OCI-M2 (cell line): ENCODE data around the gene KAT2B.
"Not testable (repeated sequence)": the region's sequence is repeated elsewhere in the genome, so short reads cannot be mapped to it uniquely, and the experiment has no call there.

ENCODE experiments used
- DNase-seq: peaks from one replicate; lab custom pipeline; 2025; ENCODE audit not compliant: unreplicated experiment; lab: John Stamatoyannopoulos, UW

KAT2B gene

DNA sequence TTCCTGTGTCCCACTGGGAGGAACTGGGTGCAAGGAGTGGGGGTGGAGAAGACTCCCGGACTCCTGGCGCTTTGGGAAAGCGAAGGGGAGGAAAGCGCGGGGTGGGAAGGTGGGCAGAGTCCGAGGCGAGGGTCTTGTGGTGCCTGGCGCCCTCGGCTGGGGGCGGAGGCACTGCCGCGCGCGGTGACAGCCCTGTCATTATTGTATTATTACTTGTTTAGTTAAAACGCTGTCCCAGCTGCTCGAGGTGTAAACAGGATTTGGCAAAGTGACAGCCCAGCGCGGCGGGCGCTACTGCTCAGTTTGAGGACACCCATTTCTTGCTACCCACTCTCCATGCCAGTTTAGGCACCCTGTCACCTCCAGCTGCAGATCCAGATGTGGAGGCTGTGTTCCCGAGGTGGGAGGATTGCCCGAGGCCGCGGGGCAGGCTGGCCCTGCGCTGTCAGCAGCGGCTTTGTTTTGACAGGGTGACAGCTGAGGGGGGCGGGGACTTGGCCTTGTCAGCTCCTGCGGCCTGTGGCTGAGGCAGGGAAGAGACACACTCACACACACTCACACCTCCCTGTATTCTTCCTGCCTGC lies 1.0 kb downstream of the KAT2B start:
- DNase-seq, result peak; percentile 16

DNA sequence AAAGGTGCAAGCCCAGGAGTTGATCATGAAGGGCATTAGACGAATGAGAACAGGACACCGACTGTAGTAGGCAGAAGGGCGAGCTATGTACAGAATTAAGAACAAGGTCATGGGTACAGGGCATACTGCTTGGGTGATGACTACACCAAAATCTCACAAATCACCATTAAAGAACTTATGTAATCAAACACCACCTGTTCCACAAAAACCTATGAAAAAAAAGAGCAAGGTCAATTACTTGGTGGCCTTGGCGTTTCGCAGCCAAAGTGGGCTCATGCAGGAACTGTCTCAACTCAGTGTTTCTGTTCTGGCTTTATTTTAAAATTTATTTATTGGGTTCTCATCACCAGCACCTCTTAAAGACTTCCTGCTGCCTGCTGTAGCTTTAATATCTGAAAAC lies 2.1 kb downstream of the KAT2B start:
- no peak for DNase-seq

DNA sequence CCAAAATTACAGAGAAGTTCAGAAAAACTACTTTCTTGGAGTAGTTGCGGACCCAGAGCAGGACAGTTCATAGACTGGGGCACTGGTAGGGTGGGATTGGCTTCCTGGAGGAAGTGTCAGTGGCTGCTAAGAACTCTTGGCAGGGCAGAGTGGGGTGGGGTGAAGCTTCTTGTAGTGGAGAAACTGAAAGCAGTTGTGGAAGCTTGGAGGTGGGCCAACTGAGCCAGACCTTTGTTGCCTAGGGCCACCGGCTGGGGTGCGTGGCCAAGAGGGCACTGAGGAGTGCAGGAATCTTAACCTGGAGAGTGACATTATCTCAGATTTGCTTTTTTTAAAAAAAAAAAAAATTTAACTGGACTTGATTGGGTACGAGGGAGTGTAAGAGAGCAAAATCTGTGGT lies 3.1 kb downstream of the KAT2B start:
- DNase-seq, result no peak

DNA sequence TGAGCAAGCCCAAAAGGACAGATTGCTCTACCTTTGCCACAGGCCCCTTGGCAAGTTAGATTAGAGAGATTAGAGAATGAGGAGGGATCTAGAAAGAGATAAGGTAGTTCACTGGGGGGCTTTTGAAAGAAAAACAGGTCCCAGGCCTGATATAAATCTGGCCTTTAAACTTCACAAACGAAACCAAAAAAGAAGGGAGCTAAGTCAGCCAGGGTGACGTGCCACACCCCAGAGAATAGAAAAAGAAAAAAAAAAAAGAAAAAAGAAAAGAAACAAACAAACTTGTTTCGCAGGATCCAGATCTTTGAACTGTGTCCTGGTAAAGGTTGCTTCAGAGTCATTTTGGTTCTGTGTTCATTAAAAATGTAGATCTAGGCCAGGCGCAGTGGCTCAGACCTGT lies 3.6 kb downstream of the KAT2B start:
- no peak for DNase-seq

DNA sequence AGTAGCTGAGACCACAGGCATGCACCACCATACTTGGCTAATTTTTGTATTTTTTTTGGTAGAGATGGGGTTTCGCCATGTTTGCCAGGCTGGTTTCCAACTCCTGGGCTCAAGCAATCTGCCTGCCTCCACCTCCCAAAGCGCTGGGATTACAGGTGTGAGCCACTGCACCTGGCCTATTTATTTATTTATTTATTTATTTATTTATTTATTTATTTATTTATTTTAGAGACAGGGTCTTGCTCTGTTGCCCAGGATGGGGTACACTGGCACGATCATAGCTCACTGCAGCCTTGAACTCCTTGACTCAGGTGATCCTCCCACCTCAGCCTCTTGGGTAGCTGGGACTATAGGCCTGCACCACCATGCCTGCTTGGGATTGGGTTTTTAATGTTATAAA lies 4.9 kb downstream of the KAT2B start:
- not testable (repeated sequence) for DNase-seq

DNA sequence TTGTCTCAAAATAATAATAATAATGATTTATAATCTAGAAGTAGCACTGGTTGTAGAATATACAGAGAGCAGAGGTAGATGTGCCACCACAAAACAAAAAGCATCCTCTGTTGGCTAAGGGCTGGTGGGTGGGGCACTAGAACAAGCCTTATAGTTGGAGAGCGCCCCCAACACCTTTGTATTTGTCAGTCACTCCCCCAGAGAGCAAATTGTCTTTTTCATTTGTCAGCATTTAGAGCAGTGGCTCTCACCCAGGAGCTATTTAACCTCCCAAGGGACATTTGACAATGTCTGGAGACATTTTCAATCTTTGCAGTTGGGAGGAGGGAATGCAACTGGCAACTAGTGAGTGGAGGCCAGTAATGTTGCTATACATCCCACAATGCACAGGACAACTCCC lies 6.3 kb downstream of the KAT2B start:
- DNase-seq, result no peak

DNA sequence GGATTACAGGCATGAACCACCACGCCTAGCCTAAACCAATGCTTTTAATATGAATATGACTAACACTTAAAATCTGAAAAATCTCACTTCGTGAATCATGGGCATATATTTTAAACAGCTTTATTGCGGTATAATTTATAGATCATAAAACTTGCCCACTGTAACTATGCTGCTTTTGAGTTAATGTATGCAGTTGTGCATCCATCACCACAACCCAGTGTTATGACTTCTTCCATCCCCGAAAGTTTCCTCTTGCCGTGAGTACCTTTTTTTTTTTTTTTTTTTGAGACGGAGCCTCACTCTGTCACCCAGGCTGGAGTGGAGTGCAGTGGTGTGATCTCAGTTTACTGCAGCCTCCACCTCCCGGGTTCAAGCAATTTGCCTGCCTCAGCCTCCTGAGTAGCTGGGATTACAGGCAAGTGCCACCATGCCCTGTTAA lies 7.1 kb downstream of the KAT2B start:
- DNase-seq, result no peak

DNA sequence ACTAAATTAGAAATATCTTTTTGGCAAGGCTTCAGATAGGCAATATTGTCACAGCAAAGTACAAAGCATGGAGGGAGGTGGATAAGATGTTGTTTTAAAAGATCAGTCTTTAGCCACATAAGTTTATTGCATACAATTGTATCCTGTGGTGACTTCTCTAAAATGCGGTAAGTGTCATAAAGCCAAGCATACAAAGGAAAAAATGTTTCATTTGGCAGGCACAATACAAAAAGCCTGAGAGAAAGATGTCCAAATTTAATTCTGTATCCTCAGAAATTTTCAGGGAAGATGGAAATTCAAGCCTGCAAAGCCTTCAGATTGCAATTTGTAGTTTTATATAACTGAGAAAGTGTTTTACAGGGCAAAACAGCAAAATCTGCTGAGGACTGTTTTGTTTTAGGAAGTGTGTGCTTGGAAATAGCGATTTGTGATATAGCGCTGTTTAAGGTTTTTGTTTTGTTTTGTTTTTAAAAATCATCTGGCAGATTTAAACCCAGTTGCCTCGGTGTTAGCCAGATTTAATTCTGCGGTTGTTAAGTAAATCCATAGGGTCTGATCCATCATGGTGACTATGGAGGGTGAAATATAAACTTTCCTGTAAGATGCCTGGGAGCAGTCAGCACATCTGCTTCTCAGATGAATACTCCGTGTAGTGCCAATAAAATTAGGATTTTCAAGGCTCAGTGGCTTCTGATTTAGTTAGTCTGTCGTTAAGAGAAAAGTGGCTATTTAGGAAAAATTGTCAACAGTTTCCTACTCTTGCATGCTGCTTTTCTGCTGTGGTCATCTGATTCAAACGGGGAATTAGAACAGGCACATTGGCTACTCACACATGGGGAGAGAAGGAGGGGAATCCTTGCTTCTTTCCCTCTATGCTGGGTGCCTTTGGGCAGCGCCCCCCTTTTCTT lies 8.0 kb downstream of the KAT2B start:
- DNase-seq, result no peak

DNA sequence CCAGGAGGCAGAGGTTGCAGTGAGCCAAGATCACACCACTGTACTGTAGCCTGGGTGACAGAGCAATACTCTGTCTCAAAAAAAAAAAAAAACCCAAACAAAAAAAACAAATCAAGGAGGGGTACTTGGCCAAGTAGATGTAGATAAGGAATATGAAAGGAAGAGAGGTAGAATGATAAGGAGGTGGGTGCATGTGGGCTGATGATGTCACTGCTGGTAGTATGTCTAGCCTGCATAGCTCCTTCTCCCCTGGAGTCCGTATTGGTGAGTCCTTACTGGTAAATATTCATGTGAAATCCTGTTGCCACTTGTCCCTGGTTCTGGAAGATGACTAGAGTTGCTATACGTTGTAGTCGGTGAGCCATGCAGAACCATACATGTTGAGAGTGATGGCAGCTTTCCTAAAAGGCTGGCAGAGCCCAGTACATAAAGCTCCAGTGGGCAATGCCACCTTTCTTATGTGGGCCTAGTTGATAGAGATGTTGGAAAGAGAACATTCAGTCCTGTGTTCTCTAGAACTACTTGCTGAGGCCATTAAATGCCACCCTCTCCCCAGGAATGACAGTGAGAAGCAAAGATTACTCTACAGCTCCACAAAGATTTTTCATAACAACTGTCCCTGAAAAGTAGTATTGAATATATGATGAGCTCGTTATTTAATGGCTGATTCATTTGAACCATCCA lies 11.0 kb downstream of the KAT2B start:
- no peak for DNase-seq

DNA sequence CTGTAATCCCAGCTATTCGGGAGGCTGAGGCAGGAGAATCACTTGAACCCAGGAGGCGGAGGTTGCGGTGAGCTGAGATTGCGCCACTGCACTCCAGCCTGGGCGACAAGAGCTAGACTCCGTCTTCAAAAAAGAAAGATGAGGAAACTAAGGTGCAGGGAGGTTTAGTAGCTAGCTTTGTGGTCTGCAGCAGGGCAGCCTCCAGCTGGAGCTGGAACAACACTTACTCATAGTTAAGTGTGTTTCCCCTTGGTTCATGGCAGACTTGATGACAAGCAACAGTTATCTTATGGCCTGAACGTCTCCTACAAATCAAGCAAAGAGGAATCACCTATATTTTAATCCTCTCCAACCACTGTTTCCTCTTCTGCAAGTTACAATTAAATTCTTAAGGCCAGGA lies 12.6 kb downstream of the KAT2B start:
- no peak for DNase-seq

DNA sequence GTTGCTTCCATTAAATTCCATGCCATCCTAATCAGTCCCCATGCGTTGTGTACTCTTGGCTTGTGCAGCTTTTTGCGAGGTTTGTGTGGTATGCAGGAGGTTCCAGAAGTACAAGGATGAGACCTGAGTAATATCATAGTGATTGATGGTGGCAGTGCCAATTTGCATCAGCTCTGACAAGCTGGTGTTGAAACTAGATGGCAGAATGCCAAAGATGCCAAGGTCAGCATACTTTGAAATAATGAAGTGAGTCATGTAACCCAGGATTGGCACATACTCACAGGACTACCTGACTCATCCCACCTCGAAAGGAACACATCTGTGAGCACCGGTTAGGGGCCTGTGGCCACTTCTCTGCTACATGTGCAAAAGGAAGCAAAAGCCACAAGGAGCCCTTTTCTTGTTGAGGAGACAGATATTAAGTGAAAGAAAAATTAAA lies 14.3 kb downstream of the KAT2B start:
- DNase-seq, result no peak

DNA sequence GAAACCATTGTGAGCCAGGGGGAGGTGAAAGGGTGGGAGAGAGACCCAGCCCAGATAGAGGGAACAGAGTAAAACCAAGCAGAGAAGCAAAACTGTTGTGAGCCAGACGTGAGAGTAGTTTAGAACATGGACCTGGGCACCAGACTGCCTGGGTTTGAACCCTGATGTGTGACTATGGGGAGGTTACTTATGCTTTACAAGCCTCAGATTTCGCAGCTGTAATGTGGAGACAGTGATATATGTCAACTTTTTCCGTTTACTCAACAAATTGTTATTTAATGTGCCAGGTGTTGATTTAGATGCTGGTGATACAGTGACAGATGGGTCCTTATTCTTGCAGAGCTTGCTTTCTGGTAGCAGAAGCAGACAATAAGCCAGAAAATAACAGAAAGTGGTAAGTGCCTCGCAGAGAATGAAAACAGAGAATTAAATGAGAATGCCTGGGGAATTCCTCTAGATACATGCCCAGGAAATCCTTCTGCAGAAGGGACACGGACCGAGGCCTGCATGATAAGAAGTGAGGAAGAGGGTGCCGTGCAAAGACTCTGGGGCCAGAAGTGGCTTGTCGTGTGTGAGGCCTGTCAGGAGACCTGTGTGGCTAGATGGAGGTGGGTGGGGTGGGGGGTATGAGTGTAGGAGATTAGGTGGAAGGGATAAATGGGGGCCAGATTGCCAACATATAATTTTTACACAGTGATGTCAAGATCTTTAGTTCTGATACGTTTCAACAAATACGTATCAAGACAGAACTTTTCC lies 15.0 kb downstream of the KAT2B start:
- no peak for DNase-seq

DNA sequence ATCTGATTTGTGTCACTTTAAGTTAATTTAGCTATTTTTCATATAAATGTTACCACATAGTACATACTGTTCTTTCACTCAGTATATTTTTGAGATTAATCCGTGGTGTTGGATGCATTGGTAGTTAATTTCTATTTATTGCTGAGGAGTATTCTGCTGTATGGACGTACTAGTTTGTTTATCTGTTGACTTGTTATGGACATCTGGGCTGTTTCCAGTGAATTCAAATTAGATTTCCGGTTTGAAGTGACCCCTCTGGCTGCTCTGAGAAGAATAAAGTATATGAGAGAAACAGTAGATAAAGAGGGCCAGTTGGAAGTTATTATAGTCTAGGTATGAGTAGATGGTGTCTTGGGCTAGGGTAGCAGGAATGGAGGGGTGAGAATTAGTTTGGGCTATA lies 15.6 kb downstream of the KAT2B start:
- no peak for DNase-seq

DNA sequence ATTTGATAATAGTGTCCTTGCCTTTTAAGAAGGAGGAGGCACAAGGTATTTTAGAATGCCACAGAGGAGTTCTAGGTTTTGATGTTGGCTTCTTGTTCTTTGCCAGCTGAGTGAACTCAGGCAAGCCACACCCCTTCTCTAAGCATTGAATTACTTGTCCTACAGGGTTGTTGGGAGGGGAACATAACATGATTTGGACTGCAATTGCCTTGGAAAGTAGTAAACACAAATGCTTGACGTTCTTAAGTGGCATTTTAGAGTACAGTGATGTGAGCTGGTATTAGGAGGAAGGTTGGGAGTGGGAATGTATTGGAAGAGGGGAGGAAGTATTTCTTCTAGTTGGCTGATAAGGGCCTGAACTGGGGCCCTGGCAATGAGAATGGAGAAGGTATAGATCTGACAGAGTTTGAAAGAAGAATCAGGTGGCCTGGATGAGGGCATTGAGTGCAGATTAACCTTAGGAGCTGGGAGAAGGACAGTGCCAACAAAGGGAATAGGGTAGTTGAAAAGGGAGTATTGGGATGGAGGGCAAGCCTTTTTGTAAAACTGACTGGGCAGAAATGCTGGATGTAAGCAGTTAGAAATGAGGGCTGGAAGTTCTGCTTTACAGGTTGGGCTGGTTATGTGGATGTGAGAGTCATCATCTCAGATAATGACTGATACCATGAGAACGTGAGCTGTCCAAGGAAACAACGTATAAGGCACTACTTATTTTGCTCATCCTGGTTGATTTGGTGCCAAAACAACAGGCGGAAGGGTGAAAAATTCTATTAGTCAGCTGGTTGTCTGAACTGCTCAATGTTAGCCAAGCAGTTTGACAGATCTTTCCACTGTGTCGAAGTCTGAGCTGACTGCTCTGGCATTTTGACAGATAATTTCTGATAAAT lies 16.7 kb downstream of the KAT2B start:
- no peak for DNase-seq

DNA sequence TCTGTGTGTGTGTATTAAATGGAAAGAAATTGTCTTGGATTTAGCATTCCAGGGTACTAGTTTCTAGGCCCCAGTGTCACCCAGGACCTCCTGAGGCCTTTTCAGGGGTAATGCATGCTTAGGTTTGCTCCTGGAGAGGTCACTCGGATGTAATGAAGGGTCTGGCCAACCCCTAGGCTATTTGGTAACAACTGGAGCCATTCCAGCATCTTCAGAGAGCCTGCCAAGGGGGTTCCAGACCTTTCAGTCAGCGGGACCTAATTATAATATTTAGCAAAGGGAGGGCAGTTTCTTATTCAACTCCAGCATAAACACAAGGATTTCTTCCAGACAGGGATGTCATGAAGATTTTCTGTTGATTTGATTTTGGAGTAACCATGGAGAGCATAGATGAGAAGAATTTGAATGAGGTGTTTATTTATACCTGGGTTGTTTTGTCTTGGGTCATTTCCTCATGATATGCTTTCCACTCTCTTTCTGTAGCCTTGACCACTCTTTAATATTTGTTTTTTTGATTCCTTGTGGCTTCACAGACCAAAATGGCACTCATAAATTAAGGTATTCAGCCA lies 17.4 kb downstream of the KAT2B start:
- DNase-seq, result no peak

DNA sequence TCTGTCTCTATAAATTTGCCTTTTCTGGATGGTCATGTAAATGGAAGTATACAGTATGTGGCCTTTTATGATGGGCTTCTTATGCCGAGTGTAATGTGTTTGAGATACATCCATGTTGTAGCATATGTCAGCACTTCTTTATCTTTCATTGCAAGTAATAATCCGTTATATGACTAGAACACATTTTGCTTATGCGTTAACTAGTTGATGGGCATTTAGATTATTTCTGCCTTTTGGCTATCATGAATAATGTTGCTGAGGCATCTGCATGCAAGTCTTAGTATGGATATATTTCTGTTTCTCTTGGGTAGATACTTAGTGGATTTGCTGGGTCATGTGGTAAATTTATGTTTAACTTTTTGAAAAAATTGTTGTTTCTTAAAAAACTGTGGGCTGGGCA lies 19.7 kb downstream of the KAT2B start:
- DNase-seq, result no peak

DNA sequence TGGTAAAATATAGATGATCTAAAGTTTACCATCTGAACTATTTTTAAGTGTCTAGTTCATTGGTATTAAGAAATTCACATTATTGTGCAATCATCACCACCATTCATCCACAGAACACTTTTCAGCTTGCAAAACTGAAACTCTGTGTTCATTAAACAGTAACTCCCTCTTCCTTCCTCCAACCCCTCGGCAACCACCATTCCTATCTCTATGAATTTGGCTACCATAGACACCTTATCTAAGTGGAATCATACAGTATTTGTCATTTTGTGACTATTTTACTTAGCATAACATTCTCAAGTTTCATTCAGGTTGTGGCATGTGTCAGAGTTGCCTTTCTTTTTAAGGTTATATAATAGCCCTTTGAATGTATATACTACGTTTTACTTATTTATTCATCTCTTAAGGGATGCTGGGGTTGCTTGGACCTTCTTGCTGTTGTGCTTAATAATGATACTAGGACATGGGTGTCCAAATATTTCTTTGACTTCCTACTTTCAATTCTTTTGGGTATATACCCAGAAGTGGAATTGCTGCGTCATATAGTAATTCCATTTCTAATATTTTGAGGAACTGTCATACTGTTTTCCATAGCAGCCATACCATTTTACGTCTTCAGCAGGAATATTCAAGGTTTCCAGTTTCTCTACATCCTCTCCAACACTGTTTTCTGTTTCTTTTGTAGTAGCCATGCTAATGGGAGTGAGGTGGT lies 20.9 kb downstream of the KAT2B start:
- no peak for DNase-seq

DNA sequence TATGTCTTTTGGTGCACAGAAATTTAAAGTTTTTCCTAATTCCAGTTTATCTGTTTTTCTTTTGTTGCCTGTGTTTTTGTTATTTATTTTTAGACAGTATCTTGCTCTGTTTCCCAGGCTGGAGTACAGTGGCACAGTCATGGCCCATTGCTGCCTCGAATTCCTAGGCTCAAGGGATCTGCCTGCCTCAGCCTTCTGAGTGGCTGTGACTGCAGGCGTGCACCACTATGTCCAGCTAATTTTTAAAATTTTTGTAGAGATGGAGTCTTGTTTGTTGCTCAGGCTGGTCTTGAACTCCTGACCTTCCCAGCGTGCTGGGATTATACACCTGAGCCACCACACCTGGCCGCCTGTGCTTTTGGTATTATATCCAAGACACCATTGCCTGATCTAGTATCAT lies 22.8 kb downstream of the KAT2B start:
- DNase-seq, result no peak

DNA sequence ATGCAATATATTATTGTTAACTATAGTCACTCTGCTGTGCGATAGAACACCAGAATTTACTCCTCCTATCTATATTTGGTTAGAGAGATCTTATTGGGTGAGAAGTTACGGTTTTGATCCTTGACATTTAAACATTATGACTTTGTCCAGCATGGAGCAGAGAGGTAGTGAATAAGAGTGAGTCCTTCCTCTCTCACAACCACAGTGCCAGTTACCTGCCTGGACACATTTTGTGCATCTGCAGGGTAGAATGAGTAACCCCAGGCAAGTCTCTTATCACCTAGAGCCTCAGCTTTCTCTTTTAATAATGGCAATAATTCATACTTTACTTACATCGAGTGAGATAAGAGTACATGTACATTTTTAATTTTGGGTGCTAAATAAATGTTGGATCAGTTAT lies 24.1 kb downstream of the KAT2B start:
- no peak for DNase-seq
